Fibroblast of the aortic adventitia (primary cell): ENCODE results near the gene ITGB8. TPM values are rescaled to one million over a fixed set of nuclear protein-coding genes. Genes with fewer than 3 reads are reported as not detected.
A peak's percentile ranks its signal among the peaks of the same experiment; 100 is the strongest.

ENCODE experiments used
- DNase-seq: peaks from one replicate; pipeline ENCODE4 v3.0.0-alpha.2; 2010; ENCODE audit warnings: low read depth
- H3K4me3 ChIP-seq: 2 replicates; pipeline ENCODE4 v1.5.1; 2011; ENCODE audit warnings: low read depth, mild to moderate bottlenecking, control low read depth, low read length, moderate library complexity
- total RNA-seq: library from RNA; depleted of rRNA; stranded (reverse); fragments of >200 nt; gene quantifications from 2 replicates; pipeline ENCODE4 v1.2.3, GENCODE V29; 2012; ENCODE audit warnings: low replicate concordance
- TF ChIP-seq, protein P1 (sequence below): IDR thresholded peaks from 2 replicates; pipeline ENCODE4 v1.5.1; 2011; ENCODE audit warnings: mild to moderate bottlenecking, low read length, control low read depth, inconsistent platforms; ENCODE audit not compliant: insufficient read depth

ITGB8 gene
- total RNA-seq, 1 donor, result 79.2 TPM

GRCh38 chr7:20307119-20307518, 23.6 kb upstream of the ITGB8 start:
- no peak overlapping the region for H3K4me3 ChIP-seq
- TF ChIP-seq, protein P1, sequence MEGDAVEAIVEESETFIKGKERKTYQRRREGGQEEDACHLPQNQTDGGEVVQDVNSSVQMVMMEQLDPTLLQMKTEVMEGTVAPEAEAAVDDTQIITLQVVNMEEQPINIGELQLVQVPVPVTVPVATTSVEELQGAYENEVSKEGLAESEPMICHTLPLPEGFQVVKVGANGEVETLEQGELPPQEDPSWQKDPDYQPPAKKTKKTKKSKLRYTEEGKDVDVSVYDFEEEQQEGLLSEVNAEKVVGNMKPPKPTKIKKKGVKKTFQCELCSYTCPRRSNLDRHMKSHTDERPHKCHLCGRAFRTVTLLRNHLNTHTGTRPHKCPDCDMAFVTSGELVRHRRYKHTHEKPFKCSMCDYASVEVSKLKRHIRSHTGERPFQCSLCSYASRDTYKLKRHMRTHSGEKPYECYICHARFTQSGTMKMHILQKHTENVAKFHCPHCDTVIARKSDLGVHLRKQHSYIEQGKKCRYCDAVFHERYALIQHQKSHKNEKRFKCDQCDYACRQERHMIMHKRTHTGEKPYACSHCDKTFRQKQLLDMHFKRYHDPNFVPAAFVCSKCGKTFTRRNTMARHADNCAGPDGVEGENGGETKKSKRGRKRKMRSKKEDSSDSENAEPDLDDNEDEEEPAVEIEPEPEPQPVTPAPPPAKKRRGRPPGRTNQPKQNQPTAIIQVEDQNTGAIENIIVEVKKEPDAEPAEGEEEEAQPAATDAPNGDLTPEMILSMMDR, result no peak
- DNase-seq, result peak; percentile 72

DNA sequence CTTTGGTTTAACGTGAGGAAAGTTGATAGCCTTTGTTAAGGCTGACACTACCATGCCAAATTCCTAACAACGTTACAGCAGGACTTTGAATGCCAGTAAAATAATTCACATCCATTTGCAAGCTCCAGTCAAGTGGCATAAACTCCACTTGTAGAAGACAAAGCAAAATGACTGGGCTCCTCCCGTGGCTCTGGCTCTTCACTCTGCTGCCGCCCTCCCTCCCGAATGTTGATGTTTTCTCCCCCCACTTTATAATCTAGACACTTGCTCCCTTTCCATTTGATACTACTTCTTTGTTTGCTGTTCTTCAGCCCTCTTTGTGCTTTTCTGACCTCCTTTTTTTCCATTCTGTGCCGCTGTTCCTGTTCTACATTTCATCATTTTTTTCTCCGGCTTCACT, 22.8 kb upstream of the ITGB8 start:
- TF ChIP-seq, protein P1, result no peak
- peak; percentile 66 for DNase-seq

DNA sequence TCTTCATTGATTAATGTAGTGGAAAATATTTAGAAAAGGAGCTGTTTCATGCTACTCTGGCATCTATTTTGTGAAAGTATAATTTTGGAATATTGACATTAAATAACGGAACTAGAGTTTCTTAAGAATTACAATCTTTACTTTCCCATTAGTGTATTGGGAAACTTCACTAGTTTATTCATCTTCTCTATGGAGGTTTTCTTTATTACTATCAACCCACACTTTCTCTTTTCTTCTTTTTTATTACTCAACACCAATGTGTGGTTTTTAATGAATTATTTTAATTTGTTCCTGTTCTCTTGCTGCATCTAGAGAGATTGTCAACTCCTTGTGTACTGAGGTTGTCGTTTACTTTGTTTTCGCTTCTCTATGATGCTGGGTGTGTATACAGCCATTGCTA, 20.4 kb upstream of the ITGB8 start:
- no peak for DNase-seq
- TF ChIP-seq, protein P1, result no peak
- H3K4me3 ChIP-seq, result no peak overlapping the region

More for the DNA sequence above, 22.8 kb upstream of the ITGB8 start:
- H3K4me3 ChIP-seq, result no peak overlapping the region

DNA sequence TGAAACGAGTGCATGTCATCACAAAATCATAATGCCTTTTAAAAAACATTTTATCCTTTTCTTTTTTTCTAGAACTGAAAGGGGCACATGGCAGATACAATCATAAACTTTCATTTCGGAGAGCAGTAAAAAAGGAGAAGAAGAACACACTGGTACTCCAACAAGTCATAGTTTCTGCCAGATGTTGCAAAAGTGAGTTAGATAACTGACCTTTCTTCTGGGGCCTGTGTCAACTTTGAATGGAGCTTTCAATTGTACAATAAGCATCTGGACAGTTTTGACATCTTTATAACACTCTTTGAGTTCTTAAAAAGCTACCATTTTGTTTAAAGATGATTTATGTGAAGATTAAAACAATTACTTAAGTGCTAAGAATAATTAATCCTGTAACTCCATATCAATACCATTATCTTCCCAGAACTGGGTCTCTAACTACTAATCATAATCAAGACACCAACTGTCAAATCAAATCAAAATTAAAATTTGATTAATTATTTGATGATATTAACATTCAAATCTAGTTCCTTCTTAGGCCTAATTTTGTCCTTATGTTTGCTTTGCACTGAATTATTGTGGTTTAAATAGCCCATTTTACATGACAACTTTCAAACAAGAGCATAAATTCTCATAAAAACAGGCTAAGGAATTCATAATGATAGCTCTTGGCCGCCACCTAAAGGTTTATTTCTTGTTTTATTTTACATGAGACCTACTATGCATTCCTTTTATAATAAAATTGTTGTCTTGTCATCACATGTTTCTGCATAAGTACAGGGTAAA, 19.5 kb upstream of the ITGB8 start:
- no peak overlapping the region for H3K4me3 ChIP-seq
- peak; percentile 89 for DNase-seq
- TF ChIP-seq, protein P1, result peak; percentile 35

DNA sequence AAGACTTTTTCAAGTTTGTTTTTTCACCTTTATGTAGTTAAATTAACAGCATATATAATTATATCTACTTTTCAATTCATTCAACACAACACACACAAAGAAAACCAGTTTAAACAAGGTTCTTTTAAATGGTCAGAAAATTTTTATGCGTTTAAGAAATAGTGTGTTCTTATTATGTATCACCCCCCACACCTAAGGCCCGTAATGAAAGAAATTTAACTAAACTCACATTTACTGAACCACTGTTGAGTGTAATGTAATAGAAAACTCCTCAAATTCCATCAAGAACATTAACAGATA, 19.0 kb upstream of the ITGB8 start:
- TF ChIP-seq, protein P1, result no peak
- no peak for DNase-seq
- H3K4me3 ChIP-seq, result no peak overlapping the region

DNA sequence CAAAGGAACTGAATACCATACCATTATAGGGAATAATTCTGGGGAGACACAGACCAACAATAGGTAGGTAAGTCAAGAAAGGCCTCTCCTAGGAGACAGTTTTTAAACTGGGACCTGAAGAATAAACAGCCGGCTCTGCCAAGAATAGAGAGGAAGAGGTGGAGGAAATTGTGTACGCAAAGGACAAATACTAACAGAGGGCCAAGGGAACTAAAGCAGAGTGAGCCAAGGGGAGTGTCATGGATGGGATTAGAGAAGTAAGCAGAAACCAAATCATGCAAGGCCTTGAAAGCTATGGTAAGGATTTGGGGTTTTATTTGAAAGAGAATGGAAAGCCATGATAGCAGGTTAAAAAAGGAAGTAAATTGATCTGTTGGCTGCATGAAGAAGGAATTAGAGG, 18.1 kb upstream of the ITGB8 start:
- no peak overlapping the region for H3K4me3 ChIP-seq
- no peak for DNase-seq
- TF ChIP-seq, protein P1, result no peak

GRCh38 chr7:20313626-20314025, 17.1 kb upstream of the ITGB8 start:
- no peak overlapping the region for H3K4me3 ChIP-seq
- TF ChIP-seq, protein P1, result no peak
- no peak for DNase-seq
